ENCODE measurements around the gene DIS3L2. TPM values are rescaled to one million over a fixed set of nuclear protein-coding genes. Genes with fewer than 3 reads are reported as not detected.
"Not testable (repeated sequence)": the region's sequence is repeated elsewhere in the genome, so short reads cannot be mapped to it uniquely, and the experiment has no call there.

The DIS3L2 gene
- total RNA-seq, 4 donors from 2014 or later, result 16.1 to 26.7 (median 22.0) TPM

- TF ChIP-seq POLR2A (IDR thresholded peaks at IDR 0.05; ENCODE audit: low read depth), result no peak
- no peak for TF ChIP-seq POLR2AphosphoS5 (IDR thresholded peaks at IDR 0.05)
- TF ChIP-seq CTCF (IDR thresholded peaks at IDR 0.05), result no peak
- TF ChIP-seq EP300 (IDR thresholded peaks at IDR 0.05), result no peak
- peaks cover 0 to 12% (median 9%) of the 10 kb centered on the region in 4 donors for H3K4me1 ChIP-seq
- H3K27me3 ChIP-seq, result no peaks in the 10 kb centered on the region
- no peak for DNase-seq (ENCODE audit: extremely low spot score)
- H3K36me3 ChIP-seq, result no peaks in the 10 kb centered on the region
- H3K27ac ChIP-seq (replicated peaks in 1 of 4), result no peak overlapping the region
- no peak overlapping the region for H3K4me3 ChIP-seq
- intact Hi-C loops (cut with DNase I), result no loop called here
- H3K9me3 ChIP-seq, result no peaks in the 10 kb centered on the region
- WGBS, result 98% methylated on average over 6 of the region's 9 CpGs
Measured at GRCh38 chr2:232321817-232322559, 360.5 kb downstream of the DIS3L2 start.

GRCh38 chr2:232322560-232323327 is 361.2 kb downstream of the DIS3L2 start:
- intact Hi-C loops (cut with DNase I), result no loop called here
- Histone ChIP-seq H3K36me3 (no peaks in the 10 kb centered on the region), H3K27ac (replicated peaks in 1 of 4) (no peak overlapping the region), H3K9me3 (no peaks in the 10 kb centered on the region), H3K4me3 (no peak overlapping the region), H3K4me1 (peaks cover 0 to 13% (median 7%) of the 10 kb centered on the region in 4 donors), H3K27me3 (no peaks in the 10 kb centered on the region)
- WGBS, result 85% methylated on average over 18 of the region's 18 CpGs
- TF ChIP-seq CTCF (IDR thresholded peaks at IDR 0.05) (no peak), EP300 (IDR thresholded peaks at IDR 0.05) (no peak), POLR2AphosphoS5 (IDR thresholded peaks at IDR 0.05) (no peak), POLR2A (IDR thresholded peaks at IDR 0.05; ENCODE audit: low read depth) (no peak)
- no peak for DNase-seq (ENCODE audit: extremely low spot score)

- DNase-seq (ENCODE audit: extremely low spot score), result no peak
- Histone ChIP-seq H3K9me3 (no peaks in the 10 kb centered on the region), H3K4me1 (peaks cover 0 to 13% (median 7%) of the 10 kb centered on the region in 4 donors), H3K36me3 (no peaks in the 10 kb centered on the region), H3K27ac (replicated peaks in 1 of 4) (no peak overlapping the region), H3K27me3 (no peaks in the 10 kb centered on the region), H3K4me3 (no peak overlapping the region)
- intact Hi-C loops (cut with DNase I), result no loop called here
- TF ChIP-seq EP300 (IDR thresholded peaks at IDR 0.05) (no peak), POLR2AphosphoS5 (IDR thresholded peaks at IDR 0.05) (no peak), CTCF (IDR thresholded peaks at IDR 0.05) (no peak), POLR2A (IDR thresholded peaks at IDR 0.05; ENCODE audit: low read depth) (no peak)
- no CpG with 5 or more reads among the region's 4 CpGs for WGBS
Measured at GRCh38 chr2:232323328-232323650, 361.8 kb downstream of the DIS3L2 start.

- intact Hi-C loops (cut with DNase I); DNase-seq (ENCODE audit: extremely low spot score); H3K27ac ChIP-seq (replicated peaks in 1 of 4); H3K36me3 ChIP-seq; H3K4me3 ChIP-seq; H3K9me3 ChIP-seq; H3K27me3 ChIP-seq: not testable (repeated sequence)
- WGBS, result 100% methylated on average over 2 of the region's 6 CpGs
- H3K4me1 ChIP-seq, result peaks cover 0 to 13% (median 7%) of the 10 kb centered on the region in 4 donors
Measured at GRCh38 chr2:232323967-232324366, 362.5 kb downstream of the DIS3L2 start.

GRCh38 chr2:232324778-232325177 is 363.3 kb downstream of the DIS3L2 start:
- Histone ChIP-seq H3K36me3 (peaks cover 0 to 1% (median 0%) of the 10 kb centered on the region in 4 donors), H3K9me3 (no peaks in the 10 kb centered on the region), H3K4me3 (no peak overlapping the region), H3K27me3 (no peaks in the 10 kb centered on the region), H3K4me1 (peaks cover 0 to 13% (median 7%) of the 10 kb centered on the region in 4 donors), H3K27ac (replicated peaks in 1 of 4) (no peak overlapping the region)
- no peak for TF ChIP-seq POLR2A (IDR thresholded peaks at IDR 0.05; ENCODE audit: low read depth)
- TF ChIP-seq EP300 (IDR thresholded peaks at IDR 0.05), result no peak
- no peak for TF ChIP-seq CTCF (IDR thresholded peaks at IDR 0.05)
- TF ChIP-seq POLR2AphosphoS5 (IDR thresholded peaks at IDR 0.05), result no peak
- DNase-seq (ENCODE audit: extremely low spot score), result no peak
- WGBS, result 78% methylated on average over 3 of the region's 4 CpGs
- intact Hi-C loops (cut with DNase I), result loop anchor here (5.0 kb wide), 1 partner anchor 417 kb away; no protein-coding TSS in a partner anchor

All from esophagus muscularis mucosa (tissue), 4 donors.